GM12872 (cell line): Measurements from ENCODE around the gene SPHK1.

Experiments used
- CTCF ChIP-seq: IDR thresholded peaks from 3 replicates; pipeline ENCODE4 v1.5.1; 2011; ENCODE audit warnings: low read depth, mild to moderate bottlenecking, low read length, moderate library complexity; ENCODE audit not compliant: insufficient read depth

The SPHK1 gene

GRCh38 chr17:76408037-76408849 lies 23.8 kb downstream of the SPHK1 start:
- peak; percentile 93 for TF ChIP-seq CTCF

- no peak for TF ChIP-seq CTCF
These were observed 26.0 kb downstream of the SPHK1 start for GRCh38 chr17:76410328-76410965.

GRCh38 chr17:76411247-76411646 lies 26.8 kb downstream of the SPHK1 start:
- TF ChIP-seq CTCF: no peak

GRCh38 chr17:76414334-76415295 lies 30.2 kb downstream of the SPHK1 start:
- TF ChIP-seq CTCF: no peak

- no peak for TF ChIP-seq CTCF
These were observed 31.4 kb downstream of the SPHK1 start for GRCh38 chr17:76415786-76416185.

GRCh38 chr17:76416457-76416856 lies 32.0 kb downstream of the SPHK1 start:
- no peak for TF ChIP-seq CTCF

GRCh38 chr17:76416899-76417298 lies 32.5 kb downstream of the SPHK1 start:
- no peak for TF ChIP-seq CTCF
